Peyer's patch (tissue), 4 donors: ENCODE data around the gene EPC2.

Experiments
- CTCF ChIP-seq, 6 experiments: fragments of 450-650 bp in 4 of 6; fragments of 200-600 bp in 2 of 6; sonication (generic) in 1 of 6; IDR thresholded peaks; one replicate each; pipeline ENCODE4 v1.5.1; 2017 to 2019; ENCODE audit warnings: antibody characterized with exemption in 6 of 6, mild to moderate bottlenecking in 3 of 6, moderate library complexity in 1 of 6
- POLR2A ChIP-seq, 2 donors: fragments of 450-650 bp; IDR thresholded peaks; one replicate each; pipeline ENCODE4 v1.5.1; 2017; ENCODE audit warnings: antibody characterized with exemption in 2 of 2, mild to moderate bottlenecking in 2 of 2, moderate library complexity in 2 of 2

DNA sequence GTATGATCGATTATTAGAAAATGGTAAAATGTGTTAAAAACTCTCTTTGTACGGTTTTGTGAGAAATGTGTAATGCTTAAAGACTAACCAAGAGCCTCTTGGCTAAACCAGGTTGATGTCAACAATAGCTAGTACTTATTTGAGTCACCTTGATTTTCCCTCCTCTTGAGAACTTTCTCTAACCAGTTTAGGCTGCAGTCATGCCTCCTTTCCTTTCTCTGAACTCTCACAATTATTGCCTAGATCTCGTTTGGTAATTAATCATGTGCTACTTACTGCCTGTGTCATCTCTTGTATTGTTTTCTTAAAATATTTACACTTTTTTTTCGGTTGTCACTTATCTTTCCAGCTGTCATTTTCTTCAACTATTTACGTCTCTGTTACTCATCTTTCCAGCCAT is 1.1 kb upstream of the EPC2 start:
- TF ChIP-seq CTCF (IDR thresholded peaks at IDR 0.05) (no peak), POLR2A (IDR thresholded peaks at IDR 0.05) (no peak)
